Renal pelvis (tissue), 4 donors: ENCODE results near the gene SCYGR1. TPM values are rescaled to one million over a fixed set of nuclear protein-coding genes. Genes with fewer than 3 reads are reported as not detected.
"Not testable (repeated sequence)": the region's sequence is repeated elsewhere in the genome, so short reads cannot be mapped to it uniquely, and the experiment has no call there.

Source experiments
- DNase-seq: peaks from one replicate; pipeline ENCODE4 v3.0.0-alpha.2; 2013
- polyA plus RNA-seq, 3 donors: library from polyadenylated mRNA; unstranded; fragments of 120-200 nt; gene quantifications; one replicate each; pipeline ENCODE4 v1.2.1, GENCODE V29; 2013; ENCODE audit not compliant: insufficient read length in 3 of 3

SCYGR1 gene
- polyA plus RNA-seq, 3 donors: not detected

DNA sequence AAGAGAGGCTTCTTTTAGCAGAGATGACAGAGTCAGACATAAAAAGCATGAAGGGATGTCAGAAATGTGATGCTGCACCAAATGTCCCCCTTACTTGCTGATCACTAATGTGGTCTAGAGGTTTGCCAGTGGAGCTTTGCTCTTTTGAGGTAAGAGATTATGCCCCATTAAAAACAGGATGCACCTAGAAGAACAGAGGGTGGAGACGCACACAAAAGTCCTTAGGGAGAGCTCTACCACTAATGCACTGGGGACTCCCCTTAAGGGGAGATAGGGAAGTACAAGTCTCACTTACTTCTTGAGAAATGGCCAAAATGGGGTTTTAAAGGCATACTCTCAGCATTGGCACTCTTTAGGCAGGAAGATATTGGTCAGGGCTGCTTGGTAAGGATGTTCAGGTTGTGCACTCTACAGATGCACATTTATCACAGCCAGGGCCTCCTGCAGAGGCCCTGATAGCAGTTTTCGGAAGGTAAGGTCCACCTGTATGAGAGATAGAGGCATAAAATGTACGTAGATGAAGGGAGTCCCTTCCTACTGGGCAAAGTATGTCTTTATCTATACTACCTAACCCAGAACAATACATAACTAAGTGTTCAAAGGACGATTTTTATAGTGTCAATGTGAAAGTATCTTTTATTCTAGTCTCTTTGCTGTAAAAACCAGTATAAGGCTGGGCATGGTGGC lies 17.0 kb upstream of the SCYGR1 start:
- DNase-seq: no peak

DNA sequence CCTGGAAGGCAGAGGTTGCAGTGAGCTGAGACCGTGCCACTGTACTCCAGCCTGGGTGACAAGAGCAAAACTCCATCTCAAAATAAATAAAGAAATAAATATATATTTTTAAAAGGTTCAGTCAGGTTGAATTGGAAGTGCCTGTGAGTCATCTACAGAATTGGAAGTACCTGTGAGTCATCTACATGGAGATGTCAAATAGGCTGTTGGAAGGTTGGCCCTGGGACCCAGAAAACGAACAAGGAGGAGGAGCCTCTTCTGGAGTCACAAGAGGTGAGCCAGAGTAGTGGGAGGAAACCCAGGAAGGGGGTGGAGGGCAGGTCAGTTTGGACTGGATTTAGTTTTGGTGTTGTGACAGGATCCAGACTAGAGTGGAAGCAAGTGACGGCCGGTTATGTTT lies 15.2 kb upstream of the SCYGR1 start:
- DNase-seq: no peak

DNA sequence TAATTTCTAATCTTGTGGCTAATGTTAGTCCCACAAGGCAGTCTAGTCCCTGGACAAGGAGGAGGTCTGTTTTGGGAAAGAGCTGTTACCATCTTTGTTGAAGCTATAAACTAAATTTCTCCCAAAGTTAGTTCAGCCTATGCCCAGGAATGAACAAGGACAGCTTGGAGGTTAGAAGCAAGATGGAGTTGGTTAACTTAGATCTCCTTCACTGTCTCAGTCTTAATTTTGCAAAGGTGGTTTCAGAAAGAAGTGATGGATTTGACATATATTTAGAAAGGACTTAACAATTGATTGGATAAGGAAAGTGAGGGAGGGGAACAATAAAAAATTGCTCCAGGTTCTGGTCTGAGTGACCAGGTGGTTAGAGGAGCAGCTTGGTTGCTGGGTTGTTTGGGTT lies 14.6 kb upstream of the SCYGR1 start:
- DNase-seq: no peak

DNA sequence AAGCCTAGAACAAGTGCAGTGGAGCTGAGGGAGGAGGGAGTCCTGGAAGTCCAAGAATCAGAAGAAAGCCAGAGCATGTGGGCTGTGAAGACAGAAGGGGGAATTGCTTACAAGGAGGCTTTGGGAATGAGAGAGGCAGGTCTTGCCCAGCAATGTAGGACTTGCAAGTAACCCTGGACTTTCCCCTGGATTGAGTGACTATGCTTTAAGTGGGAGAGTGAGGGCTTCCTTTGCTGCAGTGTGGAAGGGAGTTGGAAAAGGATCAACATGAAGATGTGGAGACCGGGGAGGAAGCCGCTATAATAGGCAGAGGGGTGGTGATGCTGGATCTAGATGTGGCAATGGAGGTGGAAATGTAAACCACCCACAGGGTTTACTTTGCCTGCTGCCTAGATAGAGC lies 13.8 kb upstream of the SCYGR1 start:
- DNase-seq: no peak

DNA sequence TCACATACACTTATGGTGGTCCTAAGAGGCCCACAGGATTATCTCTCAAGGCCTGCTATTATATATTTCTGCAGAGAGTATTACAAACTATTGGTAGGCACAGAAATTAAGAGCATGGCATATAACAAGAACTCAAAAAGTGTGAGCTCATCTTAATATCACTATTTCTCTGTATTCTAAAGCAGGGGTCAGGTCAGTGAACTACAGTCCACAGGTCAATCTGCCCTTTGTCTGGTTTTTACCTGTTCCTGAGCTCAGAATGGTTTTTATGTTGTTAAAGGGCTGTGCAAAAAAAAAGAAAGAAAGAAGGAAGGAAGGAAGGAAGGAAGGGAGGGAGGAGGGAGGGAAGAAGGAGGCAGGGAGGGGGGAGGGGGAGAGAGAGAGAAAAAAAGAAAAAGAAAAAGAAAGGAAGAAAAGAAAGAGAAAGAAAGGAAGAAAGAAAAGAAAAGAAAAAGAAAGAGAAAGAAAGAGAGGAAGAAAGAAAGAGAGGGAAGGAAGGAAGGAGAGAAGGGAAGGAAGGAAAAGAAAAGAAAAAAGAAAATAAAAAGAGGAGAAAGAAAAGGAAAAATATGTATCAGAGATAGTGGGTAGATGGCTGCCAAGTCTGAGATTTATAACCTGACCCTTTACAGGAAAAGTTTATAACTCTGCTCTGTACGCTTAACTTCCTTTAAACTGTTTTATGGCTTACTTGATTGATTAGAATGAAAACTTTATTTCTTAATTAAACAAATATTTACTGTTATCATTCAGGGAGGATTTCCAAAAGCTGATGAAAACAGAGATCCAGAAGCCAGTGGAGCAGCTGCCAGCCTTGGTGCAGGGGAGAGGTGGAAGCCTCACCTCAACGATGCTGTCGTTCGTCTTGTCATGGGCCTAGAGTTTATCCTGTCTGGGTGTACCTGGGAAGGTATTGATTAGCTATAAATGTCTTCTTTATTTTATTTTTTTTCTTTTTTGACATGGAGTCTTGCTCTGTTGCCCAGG lies 11.2 kb upstream of the SCYGR1 start:
- DNase-seq: no peak

GRCh38 chr2:227397562-227397961 lies 9.8 kb upstream of the SCYGR1 start:
- DNase-seq: no peak

DNA sequence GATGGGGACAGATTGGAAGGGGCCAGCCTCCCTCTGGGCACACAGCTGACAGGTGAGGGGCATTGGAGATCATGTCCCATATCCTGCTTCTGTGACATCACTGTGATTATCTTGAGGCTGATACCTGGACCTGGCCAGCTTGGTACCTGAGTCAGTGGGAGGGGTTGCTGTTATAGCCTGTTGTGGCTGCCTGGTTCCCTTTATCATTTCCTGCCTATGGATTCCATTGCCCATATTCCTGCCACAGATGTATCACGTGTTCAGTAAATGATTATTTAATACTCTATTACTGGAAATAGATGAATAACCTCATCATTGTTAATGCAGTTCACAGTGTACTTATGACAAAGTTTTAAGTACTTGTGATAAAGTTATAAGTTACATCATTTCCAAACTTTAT lies 7.8 kb upstream of the SCYGR1 start:
- DNase-seq: no peak

GRCh38 chr2:227394401-227394800 lies 6.7 kb upstream of the SCYGR1 start:
- no peak for DNase-seq

DNA sequence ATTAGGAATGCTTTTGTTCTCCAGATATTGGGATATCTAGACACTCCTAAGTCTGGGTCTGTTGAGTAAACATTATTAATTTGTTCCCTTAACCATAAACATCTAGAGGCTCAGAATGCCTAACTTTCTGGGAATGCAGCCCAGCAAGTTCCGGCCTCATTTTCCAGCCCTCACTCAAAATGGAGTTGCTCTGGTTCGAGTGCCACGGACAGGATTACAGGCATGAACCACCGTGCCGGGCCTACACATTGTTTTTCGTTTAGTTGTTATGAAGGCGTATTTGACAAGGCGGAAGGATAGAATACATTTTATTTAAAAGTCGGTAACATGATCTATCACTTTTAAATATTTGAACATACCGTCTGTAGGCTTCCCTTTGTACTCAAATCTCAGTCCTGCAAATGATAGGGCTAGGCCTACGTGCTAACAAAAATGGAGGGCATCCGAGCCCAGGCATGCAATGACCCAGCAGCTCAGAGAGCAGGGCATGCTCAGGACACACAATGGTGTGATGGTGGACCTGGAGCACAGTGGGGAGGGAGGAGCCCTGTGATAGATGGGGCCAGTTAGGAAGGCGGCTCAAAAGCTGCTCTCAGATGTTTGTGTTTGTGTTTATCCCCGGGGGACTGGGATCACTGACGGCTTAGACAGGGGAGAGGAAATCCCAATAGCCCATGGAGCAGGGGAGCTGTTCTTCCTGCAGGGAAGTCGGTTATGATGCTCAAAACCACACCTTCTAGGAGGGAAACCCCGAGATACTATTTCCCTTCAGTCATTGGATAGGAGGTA lies 2.9 kb upstream of the SCYGR1 start:
- no peak for DNase-seq

- DNase-seq: no peak
Observed at GRCh38 chr2:227389661-227390060, 1.9 kb upstream of the SCYGR1 start.

DNA sequence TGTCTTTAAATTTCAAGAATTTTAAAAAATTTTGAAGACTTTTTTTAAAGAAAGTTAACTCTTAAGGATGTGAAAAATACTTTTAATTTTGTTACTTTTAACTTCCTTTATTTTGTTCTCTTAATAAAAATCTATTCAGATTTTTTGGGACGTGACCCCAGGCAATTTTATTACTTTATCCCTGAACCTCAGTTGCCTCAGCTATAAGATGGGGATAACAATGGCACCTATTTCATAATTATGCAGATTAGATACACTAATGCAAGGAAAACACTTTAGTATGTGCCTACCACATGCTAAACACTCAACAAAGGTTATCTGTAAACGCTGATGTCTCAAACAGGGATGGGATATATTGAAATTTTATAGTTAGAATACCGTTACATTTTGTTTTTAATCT lies 1.5 kb upstream of the SCYGR1 start:
- no peak for DNase-seq

DNA sequence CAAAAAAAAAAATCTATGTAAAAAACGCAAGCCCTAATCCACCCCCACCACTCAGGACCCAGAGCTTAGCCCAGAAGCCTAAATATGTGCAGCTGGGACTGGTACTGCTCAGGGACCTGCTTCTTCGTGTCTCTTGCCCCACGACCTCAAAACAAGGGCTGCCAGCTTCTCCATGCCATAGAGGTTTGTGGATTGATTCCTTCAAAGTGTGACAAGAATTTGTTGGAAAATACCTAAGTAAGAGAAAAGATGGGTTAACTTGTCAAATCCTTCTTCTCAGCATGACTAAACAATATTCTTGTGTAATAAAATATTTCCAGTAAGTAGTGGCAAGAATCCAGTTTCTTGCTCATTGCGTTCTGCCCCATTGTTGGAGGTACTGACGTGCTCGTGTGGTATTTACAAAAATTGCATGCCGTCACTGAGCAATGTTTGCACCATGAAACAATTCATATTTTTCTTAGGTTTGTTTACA lies 825 bp upstream of the SCYGR1 start:
- DNase-seq: no peak

DNA sequence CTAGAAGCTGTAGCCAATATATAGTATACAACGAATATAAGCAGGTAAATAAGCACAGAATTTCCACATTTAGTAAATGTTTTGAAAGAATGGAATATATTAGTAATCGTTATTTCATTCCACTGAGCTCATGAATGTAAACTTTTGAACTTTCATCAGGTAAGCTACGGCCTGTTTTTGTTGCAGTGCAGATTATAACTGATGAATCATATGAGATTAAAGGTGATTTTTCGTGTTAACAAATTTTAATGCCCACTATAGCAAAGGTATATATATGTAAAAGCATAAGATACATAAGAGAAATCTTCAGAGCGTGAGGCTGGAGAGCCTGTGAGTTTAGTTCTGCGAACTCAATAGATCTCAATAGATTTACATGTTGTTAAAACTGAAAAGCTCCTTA lies 1.1 kb downstream of the SCYGR1 start:
- no peak for DNase-seq

DNA sequence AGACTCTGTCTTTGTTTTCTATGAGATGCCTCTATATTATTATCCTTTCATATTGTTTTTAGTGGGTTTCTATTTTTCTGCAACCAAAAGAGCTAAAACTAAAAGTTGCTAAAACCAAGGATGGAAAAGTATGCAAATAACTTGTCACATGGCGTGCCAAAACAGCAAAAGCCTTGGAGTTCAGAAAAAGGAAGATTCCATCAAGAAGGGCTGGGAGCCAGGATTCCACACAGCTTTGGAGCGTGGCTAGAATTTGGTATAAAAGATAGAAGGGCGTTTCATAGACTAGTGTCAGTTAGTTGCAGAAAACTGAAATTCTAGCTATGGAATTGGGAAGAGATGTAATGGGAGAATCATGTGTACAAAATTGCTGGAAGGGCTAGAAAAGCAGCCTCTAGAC lies 4.1 kb downstream of the SCYGR1 start:
- no peak for DNase-seq

DNA sequence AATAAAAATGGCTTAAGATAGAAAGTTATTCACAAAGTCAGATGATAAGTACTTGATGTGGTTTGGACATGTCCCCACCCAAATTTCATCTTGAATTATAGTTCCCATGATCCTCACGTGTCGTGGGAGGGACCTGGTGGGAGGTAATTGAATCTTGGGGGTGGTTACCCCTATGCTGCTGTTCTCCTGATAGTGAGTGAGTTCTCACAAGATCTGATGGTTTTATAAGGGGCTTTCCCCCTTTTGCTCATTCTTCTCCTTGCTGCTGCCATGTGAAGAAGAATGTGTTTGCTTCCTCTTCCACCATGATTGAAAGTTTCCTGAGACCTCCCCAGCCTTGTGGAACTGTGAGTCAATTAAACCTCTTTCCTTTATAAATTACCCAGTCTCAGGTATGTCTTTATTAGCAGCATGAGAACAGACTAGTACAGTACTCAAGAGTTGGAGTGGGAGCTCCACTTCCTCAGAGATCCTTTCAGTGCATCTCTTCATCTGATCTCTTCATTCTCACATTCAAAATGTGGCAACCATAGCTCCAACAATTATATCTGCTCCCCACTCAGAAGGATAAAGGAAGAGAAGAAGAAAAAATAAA lies 5.4 kb downstream of the SCYGR1 start:
- DNase-seq: not testable (repeated sequence)

DNA sequence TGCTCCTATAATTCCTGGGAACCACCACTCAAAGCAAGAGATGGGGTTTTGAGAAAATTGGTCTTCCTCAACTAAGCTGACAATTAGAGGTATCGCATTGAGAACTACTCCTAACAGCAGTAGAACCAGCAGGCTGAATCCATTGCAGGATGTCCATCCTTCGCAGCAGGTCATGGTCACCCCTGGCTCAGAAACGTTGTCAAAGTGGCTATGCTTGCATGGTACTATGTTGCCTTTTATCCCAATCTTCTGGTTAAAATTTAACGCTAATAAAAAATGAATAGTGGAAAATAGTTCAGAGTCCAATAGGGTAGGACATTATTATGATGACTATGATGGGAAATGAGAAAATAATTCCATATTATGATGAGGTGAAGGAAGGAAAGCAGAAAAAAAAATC lies 8.7 kb downstream of the SCYGR1 start, which contains the start of gene TM4SF20:
Gene TM4SF20, minus strand, starts transcription at position 212 of the 400 bp plus-strand sequence. Its CDS starts 38 bp downstream, at position 174.
- DNase-seq: no peak

DNA sequence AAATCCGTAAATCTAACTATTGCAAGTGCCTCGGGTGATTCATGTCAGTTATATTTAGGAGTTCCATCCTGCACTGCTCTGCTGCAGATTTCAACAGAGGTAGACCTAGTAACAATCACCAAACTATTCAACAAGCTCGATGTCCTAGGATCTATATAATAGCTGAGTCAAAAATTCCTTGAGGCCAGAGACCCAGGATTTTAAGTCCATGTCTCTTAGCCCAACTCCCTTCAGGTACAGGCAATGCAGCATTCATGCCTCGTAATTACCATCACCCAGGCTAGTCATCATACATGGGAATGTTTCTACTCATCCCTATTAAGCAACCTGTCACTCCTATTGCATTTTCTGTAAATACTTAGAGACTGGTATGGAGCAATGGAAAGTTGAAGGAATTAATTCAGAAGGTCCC lies 9.4 kb downstream of the SCYGR1 start:
- DNase-seq: no peak

DNA sequence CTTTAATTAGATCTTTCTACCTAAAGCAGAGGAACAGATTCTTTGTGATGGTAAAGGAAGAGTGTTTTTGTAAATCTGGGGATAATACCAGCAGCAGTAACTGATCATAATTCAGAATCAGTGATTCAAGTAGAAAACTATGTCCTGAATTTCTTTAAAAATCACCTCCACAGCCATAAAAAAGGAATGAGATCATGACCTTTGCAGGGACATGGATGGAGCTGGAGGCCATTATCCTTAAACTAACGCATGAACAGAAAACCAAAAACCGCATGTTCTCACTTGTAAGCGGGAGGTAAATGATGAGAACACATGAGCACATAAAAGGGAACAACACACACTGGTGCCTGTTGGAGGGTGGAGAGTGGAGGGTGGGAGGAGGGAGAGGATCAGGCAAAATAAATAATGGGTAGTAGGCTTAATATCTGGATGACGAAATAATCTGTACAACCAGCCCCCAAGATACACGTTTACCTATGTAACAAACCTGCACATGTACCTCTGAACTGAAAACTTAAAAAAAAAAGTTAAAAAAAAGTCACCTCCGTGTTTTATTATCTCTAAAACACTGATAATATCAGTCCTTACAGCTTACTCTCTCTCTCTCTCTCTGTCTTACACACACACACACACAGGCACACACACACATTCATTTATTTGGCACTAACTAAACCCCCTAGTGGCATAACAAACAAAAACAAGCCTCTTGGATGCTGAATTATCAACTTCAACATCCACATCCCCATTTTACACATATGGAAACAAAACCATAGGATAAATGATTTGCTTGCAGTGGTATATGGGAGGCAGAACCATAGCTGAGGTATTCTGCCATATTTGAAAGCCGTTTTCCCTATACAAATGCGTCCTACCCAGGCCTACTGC lies 10.0 kb downstream of the SCYGR1 start:
- no peak for DNase-seq

- DNase-seq: no peak
Observed at GRCh38 chr2:227376656-227377396, 10.9 kb downstream of the SCYGR1 start.

GRCh38 chr2:227374158-227374557 lies 13.6 kb downstream of the SCYGR1 start:
- no peak for DNase-seq
